ENCODE results near the gene TSPEAR. TPM values are rescaled to one million over a fixed set of nuclear protein-coding genes. Genes with fewer than 3 reads are reported as not detected.

Gene TSPEAR
- total RNA-seq, 2 donors from 2014 or later = not detected

DNA sequence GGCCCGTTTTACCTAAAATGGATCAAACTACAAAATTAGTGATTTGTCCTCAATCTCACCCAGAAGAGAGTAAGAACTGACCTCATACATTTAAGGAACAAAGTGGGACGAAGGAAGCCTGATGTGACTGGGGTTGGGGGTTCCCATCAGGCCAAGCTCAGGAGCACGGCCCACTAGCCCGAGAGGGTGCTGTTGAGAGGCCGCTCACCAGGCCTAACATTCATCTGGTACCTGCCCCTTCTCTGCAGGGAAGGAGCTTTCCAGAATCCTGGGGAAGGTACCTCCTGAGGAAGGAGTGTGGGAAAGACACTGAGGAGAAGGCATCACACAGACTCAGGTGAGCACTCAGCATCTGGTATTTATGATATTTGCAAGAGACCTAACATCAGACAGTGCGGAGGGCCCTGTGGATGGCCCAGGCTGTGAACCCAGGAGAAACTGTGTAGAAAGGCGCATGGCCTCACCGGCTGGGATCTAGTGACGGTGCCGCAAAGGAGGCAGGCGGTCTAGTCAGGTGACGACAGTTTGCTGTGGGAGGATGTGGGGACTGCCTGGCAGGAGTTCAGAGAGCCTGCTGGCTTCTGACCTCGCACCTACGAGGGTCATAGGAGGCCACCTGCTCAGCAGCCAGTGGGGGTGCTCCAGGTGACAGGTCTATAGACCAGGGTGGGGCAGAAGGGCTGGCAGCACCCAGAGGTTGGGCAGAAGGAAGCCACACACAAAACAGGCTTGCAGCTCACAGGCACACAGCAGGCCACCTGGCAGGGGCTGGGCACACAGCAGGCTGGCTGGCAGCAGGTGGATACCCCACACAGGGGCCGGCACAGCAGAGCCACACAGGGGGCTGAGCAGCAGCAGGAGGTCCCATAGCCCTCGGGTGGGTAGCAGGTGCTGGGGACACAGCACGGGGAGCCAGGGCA is 57.5 kb downstream of the TSPEAR start:
- Histone ChIP-seq H3K9ac (ENCODE audit: low read depth in 2 of 2, low read length in 2 of 2) (no peak overlapping the region), H3K4me1 (no peaks in the 10 kb centered on the region), H3K27me3 (no peaks in the 10 kb centered on the region), H3K9me3 (no peaks in the 10 kb centered on the region), H3K4me3 (no peak overlapping the region), H3K36me3 (no peaks in the 10 kb centered on the region), H3K27ac (no peak overlapping the region)
- intact Hi-C loops (cut with DNase I) = no loop called here
- no peak for DNase-seq
- no peak for TF ChIP-seq CTCF (IDR thresholded peaks at IDR 0.05)

GRCh38 chr21:44653123-44653522 is 58.2 kb downstream of the TSPEAR start:
- intact Hi-C loops (cut with DNase I) = no loop called here
- H3K9ac ChIP-seq (ENCODE audit: low read depth in 2 of 2, low read length in 2 of 2) = no peak overlapping the region
- H3K4me3 ChIP-seq = no peak overlapping the region
- H3K36me3 ChIP-seq = no peaks in the 10 kb centered on the region
- no peak for DNase-seq
- H3K9me3 ChIP-seq = no peaks in the 10 kb centered on the region
- no peaks in the 10 kb centered on the region for H3K27me3 ChIP-seq
- no peaks in the 10 kb centered on the region for H3K4me1 ChIP-seq
- TF ChIP-seq CTCF (IDR thresholded peaks at IDR 0.05) = no peak
- H3K27ac ChIP-seq = no peak overlapping the region

DNA sequence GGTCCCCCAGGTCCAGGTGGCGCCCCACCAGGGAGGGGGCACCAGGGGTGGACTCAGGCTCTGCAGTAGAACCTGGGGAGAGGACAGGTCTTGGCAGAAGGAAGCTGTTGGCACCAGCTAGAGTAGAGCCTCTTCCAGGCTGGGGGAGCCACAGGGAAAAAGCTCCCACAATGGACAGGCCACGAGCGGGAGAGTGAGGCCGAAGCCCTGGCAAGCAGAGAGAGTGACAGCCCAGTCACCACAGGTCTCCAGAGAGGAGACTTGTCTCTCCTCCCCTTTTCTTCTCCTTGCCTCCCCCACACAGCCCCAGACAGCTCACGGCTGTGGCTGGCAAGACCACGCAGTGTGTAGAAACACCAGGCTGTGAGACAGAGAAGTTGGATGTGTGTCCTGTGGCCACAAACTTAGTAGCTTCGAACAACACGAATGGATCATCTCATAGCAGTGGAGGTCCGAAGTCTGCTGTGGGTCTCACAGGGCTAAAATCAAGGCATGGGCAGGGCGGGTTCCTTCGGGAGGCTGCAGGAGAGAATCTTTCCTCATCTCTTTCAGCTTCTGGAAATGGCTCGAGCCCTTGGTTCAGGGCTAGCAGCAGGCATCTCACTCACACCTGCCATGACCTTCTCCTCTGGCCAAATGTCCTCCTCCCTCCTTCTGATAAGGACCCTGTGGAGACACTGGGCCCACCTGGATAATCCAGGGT is 60.2 kb downstream of the TSPEAR start:
- intact Hi-C loops (cut with DNase I) = no loop called here
- Histone ChIP-seq H3K36me3 (no peaks in the 10 kb centered on the region), H3K4me1 (no peaks in the 10 kb centered on the region), H3K9ac (ENCODE audit: low read depth in 2 of 2, low read length in 2 of 2) (no peak overlapping the region), H3K27ac (no peak overlapping the region), H3K9me3 (no peaks in the 10 kb centered on the region), H3K27me3 (no peaks in the 10 kb centered on the region), H3K4me3 (no peak overlapping the region)
- DNase-seq = no peak
- TF ChIP-seq CTCF (IDR thresholded peaks at IDR 0.05) = no peak

- no peak overlapping the region for H3K27ac ChIP-seq
- no peak for DNase-seq
- intact Hi-C loops (cut with DNase I) = no loop called here
- no peaks in the 10 kb centered on the region for H3K4me1 ChIP-seq
- no peaks in the 10 kb centered on the region for H3K27me3 ChIP-seq
- TF ChIP-seq CTCF (IDR thresholded peaks at IDR 0.05) = no peak
- H3K9ac ChIP-seq (ENCODE audit: low read depth in 2 of 2, low read length in 2 of 2) = no peak overlapping the region
- no peak overlapping the region for H3K4me3 ChIP-seq
- H3K9me3 ChIP-seq = no peaks in the 10 kb centered on the region
- no peaks in the 10 kb centered on the region for H3K36me3 ChIP-seq
These were observed 61.0 kb downstream of the TSPEAR start for GRCh38 chr21:44650265-44650972.

DNA sequence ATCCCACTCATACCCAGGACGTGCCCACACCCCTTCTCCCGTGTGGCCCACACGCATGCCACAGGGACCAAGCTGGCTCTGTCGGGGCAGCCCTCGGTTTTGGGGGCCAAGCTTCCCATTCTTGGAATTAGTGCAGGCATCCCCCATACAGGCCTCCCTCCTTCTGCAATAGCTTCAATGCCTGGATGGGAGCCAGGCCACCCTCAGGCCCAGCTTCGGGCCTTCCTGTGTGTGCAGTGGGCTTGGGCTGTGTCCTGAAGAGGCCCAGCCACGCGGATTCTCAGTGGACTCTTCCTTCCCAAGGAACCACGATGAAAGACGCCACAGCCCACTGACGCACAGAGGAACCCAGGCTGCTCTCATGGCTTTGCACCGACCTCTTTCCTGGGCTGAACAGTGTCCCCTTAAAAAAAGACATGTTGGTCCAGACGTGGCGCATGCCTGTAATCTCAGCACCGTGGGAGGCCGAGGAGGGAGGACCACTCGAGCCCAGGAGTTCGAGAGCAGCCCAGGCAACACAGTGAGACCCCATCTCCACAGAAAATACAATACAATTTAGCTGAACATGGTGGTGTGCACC is 61.8 kb downstream of the TSPEAR start:
- intact Hi-C loops (cut with DNase I) = no loop called here
- TF ChIP-seq CTCF (IDR thresholded peaks at IDR 0.05) = no peak
- no peak overlapping the region for H3K9ac ChIP-seq (ENCODE audit: low read depth in 2 of 2, low read length in 2 of 2)
- H3K27ac ChIP-seq = no peak overlapping the region
- no peaks in the 10 kb centered on the region for H3K27me3 ChIP-seq
- no peaks in the 10 kb centered on the region for H3K9me3 ChIP-seq
- no peaks in the 10 kb centered on the region for H3K36me3 ChIP-seq
- H3K4me3 ChIP-seq = no peak overlapping the region
- H3K4me1 ChIP-seq = no peaks in the 10 kb centered on the region
- DNase-seq = no peak
